Fibroblast of skin of scalp (primary cell): ENCODE results near the gene RAD9A.

Source experiments
- DNase-seq: peaks from one replicate; pipeline ENCODE4 v3.0.0-alpha.2; 2013

The RAD9A gene

GRCh38 chr11:67375320-67376055 is 16.3 kb upstream of the RAD9A start:
- no peak for DNase-seq

DNA sequence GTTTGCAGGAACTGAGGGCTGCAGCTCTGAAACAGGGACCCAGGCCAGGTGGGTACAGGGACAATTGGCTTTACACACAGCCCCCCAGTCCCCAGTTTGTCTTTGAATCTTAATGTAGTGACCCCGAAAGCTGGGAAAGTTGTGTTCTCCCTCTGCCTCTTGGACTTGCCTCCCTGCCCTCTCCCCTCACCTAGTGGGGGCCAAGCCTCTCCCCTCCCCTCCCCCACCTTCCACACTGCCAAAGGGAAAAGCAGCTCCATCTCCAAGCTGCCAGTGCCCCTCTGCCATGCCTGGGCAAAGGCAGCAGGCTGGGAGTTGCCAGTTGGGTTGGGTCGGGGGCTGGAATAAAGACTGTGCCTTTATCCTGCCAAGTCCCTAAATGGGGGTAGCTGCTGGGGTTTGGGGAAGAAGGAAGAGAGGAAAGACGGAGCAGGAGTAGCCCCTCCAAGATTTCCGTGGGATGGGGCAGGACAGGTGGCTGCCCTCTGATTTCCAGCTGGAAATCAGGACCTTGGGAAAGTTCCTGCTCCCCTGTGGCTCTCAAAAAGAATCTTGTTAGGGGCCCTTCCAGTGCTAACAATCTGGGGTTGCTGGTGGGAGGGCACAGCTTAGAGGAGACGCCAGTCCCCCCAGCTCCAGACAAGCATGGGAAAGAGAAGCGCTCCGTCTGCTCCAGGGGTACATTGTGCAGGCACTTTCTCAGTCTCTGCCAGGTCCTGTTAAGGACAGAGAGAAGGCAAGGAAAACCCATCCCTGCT is 15.5 kb upstream of the RAD9A start:
- DNase-seq, result no peak

GRCh38 chr11:67376873-67377808 is 14.6 kb upstream of the RAD9A start:
- DNase-seq, result no peak

GRCh38 chr11:67378544-67378943 is 13.2 kb upstream of the RAD9A start:
- no peak for DNase-seq

- DNase-seq, result no peak
Measured at GRCh38 chr11:67379061-67380058, 12.4 kb upstream of the RAD9A start.

DNA sequence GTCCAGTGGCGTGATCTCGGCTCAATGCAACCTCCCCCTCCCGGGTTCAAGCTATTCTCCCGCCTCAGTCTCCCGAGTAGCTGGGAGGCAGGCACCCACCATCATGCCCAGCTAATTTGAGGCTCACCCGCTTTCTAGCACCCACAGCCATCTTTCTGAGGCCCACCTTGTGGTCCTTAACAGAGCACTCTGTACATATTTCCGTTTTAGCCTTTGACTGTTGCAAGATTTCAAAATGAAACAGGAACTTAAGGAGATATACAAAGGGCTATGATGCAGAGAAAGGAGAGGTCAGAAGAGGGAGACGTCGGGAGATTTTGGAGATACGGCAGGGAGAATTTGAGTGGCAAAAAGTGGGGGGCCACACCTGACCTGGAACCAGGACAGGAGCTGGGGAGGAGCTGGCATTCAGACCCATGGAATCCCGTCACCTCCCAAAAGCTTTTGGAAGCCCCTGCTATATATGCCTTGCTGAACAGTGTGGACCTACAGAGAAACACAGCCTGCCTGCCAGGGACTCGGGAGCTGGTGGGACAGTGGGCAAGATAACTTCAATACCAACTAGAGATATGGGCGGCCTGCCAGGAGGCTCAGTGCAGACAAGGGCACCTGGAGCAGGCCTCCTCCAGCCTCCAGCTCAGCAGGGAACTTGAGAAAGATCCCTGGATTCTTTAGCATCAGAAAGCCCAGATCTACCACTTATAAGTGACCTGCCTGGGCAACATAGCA is 10.4 kb upstream of the RAD9A start:
- DNase-seq, result no peak

GRCh38 chr11:67382276-67383136 is 9.3 kb upstream of the RAD9A start:
- peak; percentile 79 for DNase-seq

GRCh38 chr11:67384851-67385366 is 6.9 kb upstream of the RAD9A start:
- DNase-seq, result peak; percentile 67

- DNase-seq, result no peak
Measured at GRCh38 chr11:67387069-67387468, 4.7 kb upstream of the RAD9A start.

GRCh38 chr11:67387518-67387917 is 4.3 kb upstream of the RAD9A start:
- DNase-seq, result no peak

- DNase-seq, result no peak
Measured at GRCh38 chr11:67389477-67389876, 2.3 kb upstream of the RAD9A start.

DNA sequence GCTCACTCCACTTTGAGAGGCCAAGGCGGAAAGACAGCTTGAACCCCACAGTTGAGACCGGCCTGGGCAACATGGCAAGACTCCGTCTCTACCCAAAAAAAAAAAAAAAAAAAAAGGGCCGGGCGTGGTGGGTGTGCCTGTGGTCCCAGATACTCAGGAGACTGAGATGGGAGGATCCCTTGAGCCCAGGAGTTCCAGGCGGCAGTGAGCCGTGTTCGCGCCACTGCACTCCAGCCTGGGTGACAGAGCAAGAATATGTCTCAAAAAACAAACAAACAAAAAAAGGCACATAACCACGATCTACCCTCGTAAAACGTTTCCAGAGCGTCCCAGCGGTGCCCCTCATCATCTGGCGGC is 861 bp upstream of the RAD9A start:
- no peak for DNase-seq

DNA sequence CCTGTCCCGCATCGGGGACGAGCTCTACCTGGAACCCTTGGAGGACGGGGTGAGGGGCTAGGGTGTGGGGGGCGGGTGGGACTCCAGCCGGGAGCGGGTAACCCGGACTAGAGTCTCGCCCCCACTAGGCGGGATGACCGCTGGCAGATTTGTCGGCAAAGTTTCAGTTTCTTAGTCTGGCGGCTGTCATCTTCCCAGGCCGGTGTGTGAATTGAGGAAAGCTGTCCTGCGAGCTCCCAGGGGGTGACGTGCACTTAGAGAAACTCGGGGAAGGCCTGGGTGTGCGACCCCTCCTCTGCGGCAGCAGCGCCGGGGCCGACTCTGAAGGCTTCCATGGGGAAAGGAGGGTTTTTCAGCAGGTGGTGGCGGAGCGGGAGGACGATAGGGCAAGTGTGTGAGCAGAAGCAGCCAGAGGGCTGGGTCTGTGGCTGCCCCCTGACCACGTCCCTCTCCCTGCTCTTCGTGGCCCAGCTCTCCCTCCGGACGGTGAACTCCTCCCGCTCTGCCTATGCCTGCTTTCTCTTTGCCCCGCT is 463 bp downstream of the RAD9A start:
- DNase-seq, result no peak

- no peak for DNase-seq
Measured at GRCh38 chr11:67393437-67393836, 1.7 kb downstream of the RAD9A start.

- DNase-seq, result no peak
Measured at GRCh38 chr11:67393990-67394389, 2.2 kb downstream of the RAD9A start.

DNA sequence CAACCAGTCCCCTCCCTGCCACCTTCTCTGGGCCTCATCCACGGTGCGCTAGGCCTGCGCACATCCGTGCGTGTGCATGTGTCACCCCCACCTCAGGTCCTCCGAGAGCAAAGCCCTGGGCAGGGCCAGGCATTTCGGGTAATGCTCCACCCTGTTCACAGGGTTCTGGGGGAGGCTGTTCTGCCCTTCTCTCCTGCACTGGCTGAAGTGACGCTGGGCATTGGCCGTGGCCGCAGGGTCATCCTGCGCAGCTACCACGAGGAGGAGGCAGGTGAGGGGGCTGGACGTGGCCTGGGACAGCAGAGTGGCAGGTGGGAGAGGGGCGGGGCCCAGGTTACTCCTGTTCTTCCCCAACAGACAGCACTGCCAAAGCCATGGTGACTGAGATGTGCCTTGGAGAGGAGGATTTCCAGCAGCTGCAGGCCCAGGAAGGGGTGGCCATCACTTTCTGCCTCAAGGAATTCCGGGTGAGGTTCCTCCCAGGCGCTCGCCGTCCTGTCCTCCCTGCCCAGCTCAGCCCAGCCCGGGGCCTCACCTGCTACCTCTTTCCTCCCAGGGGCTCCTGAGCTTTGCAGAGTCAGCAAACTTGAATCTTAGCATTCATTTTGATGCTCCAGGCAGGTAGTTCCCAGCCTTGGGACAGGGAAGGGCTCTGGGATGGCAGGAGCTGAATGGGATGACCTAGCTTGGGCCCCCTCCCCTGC is 3.9 kb downstream of the RAD9A start:
- DNase-seq, result no peak

DNA sequence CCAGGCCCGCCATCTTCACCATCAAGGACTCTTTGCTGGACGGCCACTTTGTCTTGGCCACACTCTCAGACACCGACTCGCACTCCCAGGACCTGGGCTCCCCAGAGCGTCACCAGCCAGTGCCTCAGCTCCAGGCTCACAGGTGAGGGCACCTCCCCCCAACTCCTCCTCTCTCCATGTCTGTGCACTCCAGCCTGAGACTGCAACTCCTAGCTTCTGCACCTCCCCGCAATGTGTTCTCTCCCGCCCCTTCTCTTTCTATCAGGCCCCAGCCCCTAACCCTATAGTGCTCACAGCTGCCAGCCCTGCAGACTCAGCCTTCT is 4.4 kb downstream of the RAD9A start:
- no peak for DNase-seq

DNA sequence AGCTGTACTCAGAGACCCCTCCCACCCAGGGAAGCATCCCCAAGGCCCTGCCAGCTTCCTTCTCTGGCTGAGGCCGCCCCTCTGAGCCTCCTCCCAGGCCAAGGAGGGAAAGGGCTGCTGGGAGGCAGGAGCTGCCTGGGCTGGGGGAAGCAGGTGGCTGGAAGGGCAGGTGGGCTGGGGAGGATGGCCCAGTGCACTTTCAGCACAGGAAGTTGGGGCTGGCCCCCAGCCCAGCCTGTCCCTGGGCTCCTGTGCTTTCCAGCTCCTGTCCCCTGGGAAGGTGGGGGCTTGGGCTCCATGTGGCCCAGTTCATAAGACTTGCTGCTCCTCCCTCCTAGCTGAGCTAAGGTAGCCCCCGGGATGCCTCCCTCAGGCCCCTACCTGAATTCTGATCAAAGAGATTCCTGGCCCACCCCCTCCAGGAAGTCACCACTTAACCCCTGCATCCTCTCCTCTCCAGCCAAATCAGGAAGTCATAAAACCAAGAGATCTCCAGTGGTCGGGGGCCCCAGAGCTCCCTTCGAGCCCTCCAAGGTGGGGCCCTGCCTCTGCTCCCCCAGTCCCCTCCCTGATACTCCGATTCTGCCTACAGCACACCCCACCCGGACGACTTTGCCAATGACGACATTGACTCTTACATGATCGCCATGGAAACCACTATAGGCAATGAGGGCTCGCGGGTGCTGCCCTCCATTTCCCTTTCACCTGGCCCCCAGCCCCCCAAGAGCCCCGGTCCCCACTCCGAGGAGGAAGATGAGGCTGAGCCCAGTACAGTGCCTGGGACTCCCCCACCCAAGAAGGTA is 5.0 kb downstream of the RAD9A start:
- DNase-seq, result no peak
